Left kidney (tissue), 8 donors: Measurements from ENCODE around the gene RPS14. TPM values are rescaled to one million over a fixed set of nuclear protein-coding genes. Genes with fewer than 3 reads are reported as not detected.

Source experiments
- DNase-seq: peaks from one replicate; pipeline ENCODE4 v3.0.0-alpha.2; 2013
- long read RNA-seq, 8 donors: transcript quantifications; one replicate each; lab custom pipeline, GENCODE V29; 2026
- polyA plus RNA-seq: library from polyadenylated mRNA; unstranded; fragments of 120-200 nt; gene quantifications from one replicate; pipeline ENCODE4 v1.2.1, GENCODE V29; 2013; ENCODE audit not compliant: insufficient read length

RPS14 gene
- 1,953 TPM for polyA plus RNA-seq
- long read RNA-seq, donor 1, transcript RPS14-205 (3 exons, 3,119 nt) = minor isoform, 311 of 2,911 reads
- long read RNA-seq, donor 1, transcript RPS14-203 (5 exons, 569 nt) = major isoform, 1,969 of 2,911 reads
- long read RNA-seq, donor 1, transcript RPS14-206 (2 exons, 398 nt) = minor isoform, 15 of 2,911 reads
- long read RNA-seq, donor 1, transcript RPS14-201 (5 exons, 712 nt) = minor isoform, 12 of 2,911 reads
- long read RNA-seq, donor 1, partial matches to known transcripts = 500 of 2,911 reads
- long read RNA-seq, donor 1, other reads (novel, unspliced or antisense) = 98 of 2,911 reads
- long read RNA-seq, donor 2, transcript RPS14-206 (2 exons, 398 nt) = minor isoform, 8 of 2,279 reads
- long read RNA-seq, donor 2, transcript RPS14-205 (3 exons, 3,119 nt) = minor isoform, 177 of 2,279 reads
- long read RNA-seq, donor 2, transcript RPS14-201 (5 exons, 712 nt) = minor isoform, 11 of 2,279 reads
- long read RNA-seq, donor 2, transcript RPS14-203 (5 exons, 569 nt) = major isoform, 1,715 of 2,279 reads
- long read RNA-seq, donor 2, partial matches to known transcripts = 263 of 2,279 reads
- long read RNA-seq, donor 2, other reads (novel, unspliced or antisense) = 102 of 2,279 reads
- long read RNA-seq, donor 3, transcript RPS14-203 (5 exons, 569 nt) = major isoform, 1,311 of 1,867 reads
- long read RNA-seq, donor 3, transcript RPS14-201 (5 exons, 712 nt) = minor isoform, 11 of 1,867 reads
- long read RNA-seq, donor 3, transcript RPS14-205 (3 exons, 3,119 nt) = minor isoform, 202 of 1,867 reads
- long read RNA-seq, donor 3, transcript RPS14-202 (5 exons, 2,314 nt) = minor isoform, 6 of 1,867 reads
- long read RNA-seq, donor 3, partial matches to known transcripts = 256 of 1,867 reads
- long read RNA-seq, donor 3, other reads (novel, unspliced or antisense) = 75 of 1,867 reads
- long read RNA-seq, donor 4, transcript RPS14-205 (3 exons, 3,119 nt) = minor isoform, 115 of 738 reads
- long read RNA-seq, donor 4, transcript RPS14-203 (5 exons, 569 nt) = major isoform, 498 of 738 reads
- long read RNA-seq, donor 4, partial matches to known transcripts = 110 of 738 reads
- long read RNA-seq, donor 4, other reads (novel, unspliced or antisense) = 10 of 738 reads
- long read RNA-seq, donor 5, transcript RPS14-203 (5 exons, 569 nt) = major isoform, 3,885 of 5,077 reads
- long read RNA-seq, donor 5, transcript RPS14-205 (3 exons, 3,119 nt) = minor isoform, 246 of 5,077 reads
- long read RNA-seq, donor 5, transcript RPS14-201 (5 exons, 712 nt) = minor isoform, 27 of 5,077 reads
- long read RNA-seq, donor 5, transcript RPS14-202 (5 exons, 2,314 nt) = minor isoform, 22 of 5,077 reads
- long read RNA-seq, donor 5, partial matches to known transcripts = 734 of 5,077 reads
- long read RNA-seq, donor 5, other reads (novel, unspliced or antisense) = 158 of 5,077 reads
- long read RNA-seq, donor 6, transcript RPS14-201 (5 exons, 712 nt) = minor isoform, 16 of 3,335 reads
- long read RNA-seq, donor 6, transcript RPS14-203 (5 exons, 569 nt) = major isoform, 2,197 of 3,335 reads
- long read RNA-seq, donor 6, transcript RPS14-206 (2 exons, 398 nt) = minor isoform, 18 of 3,335 reads
- long read RNA-seq, donor 6, transcript RPS14-205 (3 exons, 3,119 nt) = minor isoform, 472 of 3,335 reads
- long read RNA-seq, donor 6, partial matches to known transcripts = 499 of 3,335 reads
- long read RNA-seq, donor 6, other reads (novel, unspliced or antisense) = 129 of 3,335 reads
- long read RNA-seq, donor 7, transcript RPS14-206 (2 exons, 398 nt) = minor isoform, 17 of 4,205 reads
- long read RNA-seq, donor 7, transcript RPS14-205 (3 exons, 3,119 nt) = minor isoform, 319 of 4,205 reads
- long read RNA-seq, donor 7, transcript RPS14-203 (5 exons, 569 nt) = major isoform, 2,998 of 4,205 reads
- long read RNA-seq, donor 7, transcript RPS14-201 (5 exons, 712 nt) = minor isoform, 16 of 4,205 reads
- long read RNA-seq, donor 7, partial matches to known transcripts = 700 of 4,205 reads
- long read RNA-seq, donor 7, other reads (novel, unspliced or antisense) = 150 of 4,205 reads
- long read RNA-seq, donor 8, transcript RPS14-203 (5 exons, 569 nt) = major isoform, 863 of 1,104 reads
- long read RNA-seq, donor 8, transcript RPS14-205 (3 exons, 3,119 nt) = minor isoform, 67 of 1,104 reads
- long read RNA-seq, donor 8, partial matches to known transcripts = 144 of 1,104 reads
- long read RNA-seq, donor 8, other reads (novel, unspliced or antisense) = 23 of 1,104 reads

- DNase-seq = peak; percentile 95
These were observed at the start of gene RPS14 for GRCh38 chr5:150449517-150450339. RPS14 (minus strand) TSS chr5:150449739; CDS start chr5:150447733, 2,006 bp downstream.

- DNase-seq = no peak
These were observed 49.4 kb upstream of the RPS14 start for GRCh38 chr5:150498971-150499370.

- DNase-seq = no peak
These were observed 49.0 kb upstream of the RPS14 start for GRCh38 chr5:150498501-150498900.

GRCh38 chr5:150497989-150498317 is 48.4 kb upstream of the RPS14 start:
- no peak for DNase-seq

- peak; percentile 59 for DNase-seq
These were observed 47.9 kb upstream of the RPS14 start for GRCh38 chr5:150497274-150497988.

GRCh38 chr5:150496534-150496933 is 47.0 kb upstream of the RPS14 start:
- no peak for DNase-seq

- no peak for DNase-seq
These were observed 46.6 kb upstream of the RPS14 start for GRCh38 chr5:150496098-150496497.

- DNase-seq = no peak
These were observed 43.1 kb upstream of the RPS14 start for GRCh38 chr5:150492621-150493020.

- DNase-seq = no peak
These were observed 42.3 kb upstream of the RPS14 start for GRCh38 chr5:150491876-150492275.

- no peak for DNase-seq
These were observed 41.2 kb upstream of the RPS14 start for GRCh38 chr5:150490754-150491153.

GRCh38 chr5:150490296-150490669 is 40.7 kb upstream of the RPS14 start:
- DNase-seq = no peak

GRCh38 chr5:150489360-150490295 is 40.1 kb upstream of the RPS14 start:
- DNase-seq = no peak

GRCh38 chr5:150488519-150489359 is 39.2 kb upstream of the RPS14 start:
- no peak for DNase-seq

- no peak for DNase-seq
These were observed 37.9 kb upstream of the RPS14 start for GRCh38 chr5:150487199-150488061.
